CD4-positive, alpha-beta T cell treated with Interferon alpha-2 for 1 hour (primary cell): Measurements from ENCODE around the gene EXOC3L4.
"Not testable (repeated sequence)": the region's sequence is repeated elsewhere in the genome, so short reads cannot be mapped to it uniquely, and the experiment has no call there.

Experiments used
- DNase-seq, 2 donors: peaks; one replicate each; pipeline ENCODE4 v3.0.0-alpha.2; 2020 to 2022

EXOC3L4 gene

DNA sequence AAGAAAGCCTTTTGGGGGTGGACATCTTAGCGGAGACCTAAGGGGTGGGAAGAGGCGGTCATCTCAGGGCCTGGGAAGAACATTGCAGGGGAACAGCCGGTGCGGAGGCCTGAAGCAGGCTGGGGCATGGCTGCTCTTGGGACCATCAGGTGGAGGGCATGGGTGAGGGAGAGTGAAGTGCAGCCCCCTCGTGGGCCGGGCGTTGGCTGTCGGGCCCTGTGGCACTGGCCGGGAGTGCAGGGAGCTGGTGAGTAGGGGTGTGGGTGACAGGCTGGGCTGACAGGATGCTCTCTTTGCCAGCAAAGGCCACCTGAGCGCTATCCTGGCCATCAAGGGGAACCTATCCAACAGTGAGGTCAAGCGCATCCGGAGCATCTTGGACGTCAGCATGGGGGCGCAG is 40.4 kb downstream of the EXOC3L4 start:
- DNase-seq: no peak

GRCh38 chr14:103135333-103136260 is 41.1 kb downstream of the EXOC3L4 start:
- no peak for DNase-seq

DNA sequence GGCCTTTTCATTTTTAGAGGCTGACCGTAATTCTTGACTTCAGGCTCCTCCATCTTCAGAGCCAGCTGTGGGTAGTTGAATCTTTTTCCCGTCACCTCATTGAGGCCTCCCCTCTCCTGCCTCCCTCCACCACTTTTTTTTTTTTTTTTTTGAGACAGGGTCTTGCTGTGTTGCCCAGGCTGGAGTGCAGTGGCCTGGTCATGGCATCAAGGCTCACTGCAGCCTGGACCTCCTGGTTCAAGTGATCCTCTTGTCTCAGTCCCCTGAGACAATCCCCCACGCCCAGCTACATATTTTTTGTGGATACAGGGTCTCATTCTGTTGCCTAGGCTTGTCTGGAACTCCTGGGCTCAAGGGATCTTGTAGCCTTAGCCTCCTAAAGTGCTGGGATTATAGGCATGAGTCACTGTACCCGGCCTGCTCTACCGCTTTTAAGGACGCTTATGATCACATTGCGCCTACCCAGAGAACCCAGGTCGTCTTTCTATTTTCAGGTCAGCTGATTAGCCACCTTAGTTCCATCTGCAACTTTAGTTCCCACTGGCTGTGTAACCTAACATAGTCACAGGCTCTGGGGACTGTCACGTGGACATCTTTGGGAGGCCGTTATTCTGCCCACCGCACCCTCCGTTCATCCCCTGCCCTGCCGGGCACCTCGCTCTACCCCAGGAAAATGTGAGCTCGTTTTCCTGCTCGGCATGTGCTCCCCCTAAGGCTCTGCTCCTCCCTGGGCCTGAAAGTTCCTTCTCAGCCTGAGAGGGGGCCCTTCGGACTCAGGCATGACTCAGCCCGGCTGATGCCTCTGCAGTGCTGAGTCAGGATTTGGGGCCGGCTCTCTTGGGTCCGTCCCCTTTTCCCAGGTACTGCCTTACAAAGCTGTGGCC is 42.1 kb downstream of the EXOC3L4 start:
- no peak for DNase-seq

DNA sequence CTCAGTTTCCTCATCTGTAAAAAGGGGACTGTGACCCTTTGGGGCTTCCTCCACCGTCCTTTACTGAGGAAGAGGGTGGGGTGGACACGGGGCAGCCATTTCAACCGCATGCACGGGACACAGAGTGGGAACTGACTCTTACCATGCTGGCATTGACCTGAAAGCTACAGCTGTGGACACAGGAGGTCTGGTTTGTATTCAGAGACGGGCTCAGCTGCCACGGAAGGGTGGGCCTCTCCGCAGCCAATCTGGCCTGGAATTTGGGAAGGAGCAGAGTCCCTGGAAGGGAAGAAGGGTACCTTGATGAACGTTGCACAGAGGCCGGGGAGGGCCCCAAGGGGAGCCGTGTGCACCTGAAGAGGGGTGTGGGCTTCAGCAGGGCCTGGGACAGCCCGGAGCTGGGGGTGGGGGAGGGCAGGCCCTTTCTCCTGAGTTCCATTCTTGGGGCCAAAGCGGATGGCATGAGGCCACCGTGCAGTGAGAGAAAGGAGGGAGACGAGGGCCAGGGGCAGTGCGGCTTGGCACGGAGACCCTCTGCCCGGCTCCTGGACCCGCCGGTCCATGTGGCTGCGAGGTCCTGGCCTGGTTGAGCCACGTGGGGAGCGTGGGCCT is 43.3 kb downstream of the EXOC3L4 start:
- DNase-seq: no peak

DNA sequence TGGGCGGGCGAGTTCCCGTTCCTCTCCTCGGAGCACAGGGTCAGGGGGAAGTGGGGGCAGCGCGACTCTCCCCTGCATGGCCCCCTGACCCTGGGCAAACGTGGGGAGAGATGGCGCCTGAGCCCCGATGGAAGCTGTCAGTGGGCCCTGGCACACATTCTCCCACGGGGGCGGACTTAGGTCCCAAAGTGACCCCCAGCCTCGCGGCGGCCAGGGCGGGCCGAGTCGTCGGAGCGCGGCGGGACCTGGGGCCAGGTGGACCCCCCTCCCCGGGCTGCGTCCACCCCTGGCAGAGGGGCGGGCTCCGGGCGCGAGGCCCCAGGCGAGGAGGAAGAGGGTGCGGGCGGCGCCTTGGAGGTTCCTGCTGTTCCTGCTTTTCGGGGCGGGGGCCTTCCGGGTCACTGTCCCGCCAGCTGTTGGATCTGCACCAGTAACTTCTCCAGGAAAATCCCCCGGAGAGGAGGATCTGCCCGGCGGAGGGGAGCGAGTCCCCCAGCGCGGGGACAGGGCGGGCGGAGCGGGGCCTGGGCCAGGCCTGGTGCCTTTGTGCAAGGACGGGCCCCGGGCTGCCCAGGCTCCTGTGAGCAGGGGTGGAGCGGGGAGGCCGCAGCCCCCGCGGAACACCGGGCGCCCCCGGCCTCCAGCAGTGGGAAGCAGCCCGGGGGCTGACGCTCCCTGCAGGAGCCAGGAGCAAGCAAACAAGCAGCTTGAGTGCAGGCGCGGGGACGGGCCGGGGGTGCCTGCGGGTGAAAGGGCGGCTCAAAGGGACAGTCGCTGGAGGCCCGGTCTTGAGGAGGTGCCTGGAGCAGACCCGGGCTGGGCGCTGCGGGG is 44.0 kb downstream of the EXOC3L4 start:
- no peak for DNase-seq

- DNase-seq: no peak
Observed at GRCh38 chr14:103139132-103140025, 44.9 kb downstream of the EXOC3L4 start.

DNA sequence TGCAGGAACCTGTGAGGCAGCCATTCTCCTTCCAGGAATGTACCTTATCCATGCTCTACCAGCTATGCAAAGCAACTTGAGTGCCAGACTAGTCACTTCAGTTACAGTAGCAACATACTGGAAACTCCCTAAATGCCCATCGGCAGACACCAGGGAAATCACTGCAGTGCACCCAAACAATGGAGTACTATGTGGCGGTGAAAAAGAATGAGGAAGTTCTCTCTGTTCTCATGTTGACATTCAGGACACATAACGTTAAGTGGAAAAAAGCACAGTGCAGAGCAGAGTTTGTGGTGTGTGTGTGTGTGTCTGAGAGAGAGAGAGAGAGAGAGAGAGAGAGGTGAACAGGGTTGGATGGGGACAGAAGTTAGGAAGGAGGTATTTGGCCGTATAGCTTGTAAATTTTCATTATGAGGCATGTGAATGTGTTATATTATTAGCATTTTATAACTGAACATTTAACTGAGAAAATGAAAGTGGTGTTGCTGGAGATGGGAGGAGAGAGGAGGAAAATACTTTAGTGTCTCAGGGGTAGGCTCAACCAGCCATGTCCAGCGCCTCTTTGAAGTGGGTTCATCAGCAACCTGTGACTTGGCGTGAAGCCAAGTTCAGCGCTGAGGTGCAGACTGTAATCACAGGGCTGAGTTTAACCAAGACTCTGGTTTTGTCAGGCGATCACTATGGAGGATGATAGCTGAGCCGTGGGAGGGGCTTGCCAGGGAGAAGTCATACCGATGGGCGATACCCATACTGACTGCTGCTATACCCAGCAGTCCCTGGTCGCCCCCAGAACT is 46.0 kb downstream of the EXOC3L4 start:
- no peak for DNase-seq

DNA sequence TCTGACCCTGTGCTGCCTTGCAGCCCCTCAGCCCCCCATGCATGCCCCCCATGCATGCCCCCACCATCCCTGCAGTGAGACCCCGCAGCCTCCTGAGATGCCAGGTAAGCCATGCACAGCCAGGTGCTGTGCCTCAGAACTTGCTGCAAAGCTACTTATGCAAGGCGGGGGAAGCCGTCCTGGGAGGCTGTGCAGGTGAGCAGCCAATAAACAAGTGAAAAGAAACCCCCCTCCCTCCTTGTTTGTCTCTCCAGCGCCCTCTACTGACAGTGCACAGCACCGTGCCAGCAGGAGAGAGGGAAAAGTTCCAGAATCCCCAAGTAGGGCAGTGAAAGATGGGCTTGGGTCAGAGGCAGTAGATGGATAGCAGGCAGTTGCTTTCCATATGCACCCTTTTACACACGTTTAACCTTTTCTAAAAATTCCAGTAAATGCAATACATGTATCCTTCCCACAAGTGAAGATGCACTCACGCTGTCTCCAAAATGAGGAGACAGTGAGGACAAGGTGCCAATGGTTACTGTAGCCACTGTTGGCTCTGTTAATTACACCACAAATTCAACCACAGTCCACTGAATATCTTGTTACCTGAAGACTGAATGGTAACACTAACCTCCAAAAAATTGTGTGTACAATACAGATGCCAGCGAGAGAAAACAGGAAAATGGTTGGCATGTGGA is 46.7 kb downstream of the EXOC3L4 start:
- DNase-seq: no peak

GRCh38 chr14:103142026-103142425 is 47.5 kb downstream of the EXOC3L4 start:
- no peak for DNase-seq

GRCh38 chr14:103142721-103143302 is 48.3 kb downstream of the EXOC3L4 start:
- no peak for DNase-seq

GRCh38 chr14:103143506-103143905 is 49.0 kb downstream of the EXOC3L4 start:
- DNase-seq: no peak

- no peak for DNase-seq
Observed at GRCh38 chr14:103144085-103144484, 49.6 kb downstream of the EXOC3L4 start.

GRCh38 chr14:103146141-103146709 is 51.7 kb downstream of the EXOC3L4 start:
- no peak for DNase-seq

DNA sequence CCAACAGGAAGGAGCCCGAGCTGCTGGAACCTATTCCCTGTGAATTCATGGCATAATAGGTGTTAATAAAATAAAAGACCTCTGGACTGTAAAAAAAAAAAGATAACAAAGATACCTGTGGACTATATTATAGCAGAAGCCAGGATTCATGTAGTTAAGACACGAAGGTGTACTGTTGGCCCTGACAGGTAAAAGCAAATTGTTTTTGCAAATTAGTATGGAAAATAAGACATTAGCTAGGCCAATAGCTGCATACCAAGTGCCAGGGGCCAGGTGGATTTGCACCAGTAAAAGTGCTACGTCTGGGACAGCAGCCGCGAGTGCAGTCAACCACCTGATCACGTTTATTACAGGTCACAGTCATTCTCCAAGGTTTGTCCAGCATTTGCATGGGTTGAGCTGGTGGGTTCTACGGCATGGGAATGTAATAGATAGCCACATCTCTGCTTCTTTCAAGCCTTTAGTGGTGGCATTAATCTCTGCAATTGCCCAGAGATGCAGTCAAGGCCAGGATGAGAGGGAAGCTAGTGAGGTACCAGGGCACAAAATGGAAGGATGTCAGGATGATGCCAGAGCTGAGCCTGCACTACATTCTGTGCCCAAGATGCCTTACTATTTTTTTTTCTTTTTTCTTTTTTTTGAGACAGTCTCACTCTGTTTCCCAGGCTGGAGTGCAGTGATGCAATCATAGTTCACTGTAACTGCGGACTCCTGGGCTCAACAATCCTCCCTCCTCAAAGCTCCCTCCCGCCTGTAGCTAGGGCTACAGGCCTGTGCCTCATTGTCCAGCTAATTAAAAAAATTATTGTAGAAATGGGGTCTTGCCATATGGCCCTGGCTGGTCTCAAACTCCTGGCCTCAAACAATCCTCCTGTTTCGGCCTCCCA is 55.1 kb downstream of the EXOC3L4 start:
- DNase-seq: no peak

DNA sequence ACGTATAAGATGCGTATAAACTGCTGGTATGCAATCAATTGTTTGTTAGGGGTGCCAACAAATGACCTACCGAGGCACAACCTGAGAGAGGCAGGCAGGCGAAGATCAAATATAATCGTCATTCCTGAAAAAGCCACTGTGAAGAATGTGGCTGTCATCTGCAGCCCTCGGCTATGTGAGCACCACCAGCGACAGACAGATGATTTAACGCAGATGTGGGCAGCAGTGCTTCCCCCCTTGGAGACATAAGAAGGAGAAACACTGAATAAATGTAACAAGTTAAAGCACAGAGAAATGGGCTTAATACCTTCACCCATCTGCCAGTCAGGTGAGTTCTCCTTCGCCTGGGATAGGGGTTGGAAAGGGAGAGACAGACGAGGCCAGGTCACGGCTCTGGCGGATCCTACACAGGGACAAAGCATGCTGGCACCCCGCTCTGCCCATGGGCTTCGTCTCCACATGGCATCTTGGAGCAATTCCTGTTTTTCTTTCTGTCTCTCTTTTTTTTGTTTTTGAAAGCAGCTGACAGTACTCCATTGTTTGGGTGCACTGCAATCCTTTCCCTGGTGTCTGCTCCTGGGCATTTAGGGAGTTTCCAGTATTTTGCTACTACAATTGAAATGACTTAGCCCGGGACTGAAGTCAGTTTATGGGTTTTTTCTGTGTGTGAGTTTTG is 56.9 kb downstream of the EXOC3L4 start:
- DNase-seq: no peak

GRCh38 chr14:103155010-103155409 is 60.5 kb downstream of the EXOC3L4 start:
- no peak for DNase-seq

GRCh38 chr14:103155416-103155815 is 60.9 kb downstream of the EXOC3L4 start:
- DNase-seq: not testable (repeated sequence)
